ENCODE data around the gene LAMA2.

DNA sequence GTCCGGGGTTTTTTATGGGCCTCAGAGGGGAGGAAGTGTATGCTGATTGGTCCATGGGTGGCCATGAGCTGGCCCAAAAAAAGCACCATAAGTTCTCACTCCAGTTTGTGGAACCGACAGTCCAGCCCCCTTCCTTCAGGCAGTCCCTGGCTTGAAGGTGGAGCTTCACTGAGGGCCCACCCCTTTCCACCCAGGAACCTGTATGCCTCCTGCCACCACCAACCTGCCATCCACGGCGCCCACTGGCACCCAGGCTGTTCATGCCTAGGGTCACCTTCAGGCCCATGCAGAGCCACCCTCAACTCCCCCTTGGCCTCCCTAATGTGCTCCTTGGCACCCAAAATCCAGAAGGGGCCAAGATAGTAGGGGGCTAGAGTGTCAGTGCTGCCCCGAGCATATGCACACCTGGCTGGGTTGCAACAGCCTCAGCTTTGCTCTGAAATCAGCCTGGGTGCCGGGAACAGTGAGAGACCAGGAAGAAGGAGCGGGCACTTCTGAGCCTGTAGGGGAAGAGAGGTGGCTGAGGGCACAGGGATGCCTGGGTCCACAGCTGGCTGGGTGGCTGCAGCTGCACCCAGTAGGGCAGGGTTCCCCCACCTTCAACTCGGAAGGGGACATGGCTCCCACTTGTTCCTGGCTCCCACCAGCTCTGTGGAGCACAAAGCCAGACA, 534.6 kb downstream of the LAMA2 start:
- TF ChIP-seq, protein P1, sequence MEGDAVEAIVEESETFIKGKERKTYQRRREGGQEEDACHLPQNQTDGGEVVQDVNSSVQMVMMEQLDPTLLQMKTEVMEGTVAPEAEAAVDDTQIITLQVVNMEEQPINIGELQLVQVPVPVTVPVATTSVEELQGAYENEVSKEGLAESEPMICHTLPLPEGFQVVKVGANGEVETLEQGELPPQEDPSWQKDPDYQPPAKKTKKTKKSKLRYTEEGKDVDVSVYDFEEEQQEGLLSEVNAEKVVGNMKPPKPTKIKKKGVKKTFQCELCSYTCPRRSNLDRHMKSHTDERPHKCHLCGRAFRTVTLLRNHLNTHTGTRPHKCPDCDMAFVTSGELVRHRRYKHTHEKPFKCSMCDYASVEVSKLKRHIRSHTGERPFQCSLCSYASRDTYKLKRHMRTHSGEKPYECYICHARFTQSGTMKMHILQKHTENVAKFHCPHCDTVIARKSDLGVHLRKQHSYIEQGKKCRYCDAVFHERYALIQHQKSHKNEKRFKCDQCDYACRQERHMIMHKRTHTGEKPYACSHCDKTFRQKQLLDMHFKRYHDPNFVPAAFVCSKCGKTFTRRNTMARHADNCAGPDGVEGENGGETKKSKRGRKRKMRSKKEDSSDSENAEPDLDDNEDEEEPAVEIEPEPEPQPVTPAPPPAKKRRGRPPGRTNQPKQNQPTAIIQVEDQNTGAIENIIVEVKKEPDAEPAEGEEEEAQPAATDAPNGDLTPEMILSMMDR (IDR thresholded peaks at IDR 0.05; ENCODE audit: low read length): no peak
- TF ChIP-seq EZH2 (IDR thresholded peaks at IDR 0.05; ENCODE audit: borderline replicate concordance, low read length): no peak
